NCI-H446 treated with DMSO at 0.1 percent for 48 hours (cell line): ENCODE results near the gene SOST.

ENCODE experiments used
- DNase-seq: peaks from one replicate; lab custom pipeline; 2025; lab: John Stamatoyannopoulos, UW

Gene SOST

GRCh38 chr17:43774304-43775250, 16.0 kb upstream of the SOST start:
- no peak for DNase-seq

GRCh38 chr17:43772877-43773648, 14.5 kb upstream of the SOST start:
- no peak for DNase-seq

- DNase-seq, result no peak
Measured at GRCh38 chr17:43771463-43771862, 12.9 kb upstream of the SOST start.

GRCh38 chr17:43770957-43771356, 12.4 kb upstream of the SOST start:
- no peak for DNase-seq

GRCh38 chr17:43769859-43770258, 11.3 kb upstream of the SOST start:
- no peak for DNase-seq

- DNase-seq, result no peak
Measured at GRCh38 chr17:43769426-43769825, 10.8 kb upstream of the SOST start.

- DNase-seq, result no peak
Measured at GRCh38 chr17:43768943-43769342, 10.4 kb upstream of the SOST start.

- no peak for DNase-seq
Measured at GRCh38 chr17:43768382-43768781, 9.8 kb upstream of the SOST start.

- no peak for DNase-seq
Measured at GRCh38 chr17:43767713-43768059, 9.1 kb upstream of the SOST start.

GRCh38 chr17:43767053-43767712, 8.6 kb upstream of the SOST start:
- DNase-seq, result no peak

GRCh38 chr17:43766413-43767052, 7.9 kb upstream of the SOST start:
- no peak for DNase-seq

GRCh38 chr17:43760254-43760852, 1.8 kb upstream of the SOST start:
- DNase-seq, result peak; percentile 37

- DNase-seq, result no peak
Measured at GRCh38 chr17:43759836-43760235, 1.2 kb upstream of the SOST start.

GRCh38 chr17:43758086-43758485, 505 bp downstream of the SOST start:
- no peak for DNase-seq

- DNase-seq, result no peak
Measured at GRCh38 chr17:43757171-43757660, 1.4 kb downstream of the SOST start.

- no peak for DNase-seq
Measured at GRCh38 chr17:43756201-43756600, 2.4 kb downstream of the SOST start.

GRCh38 chr17:43755389-43755875, 3.2 kb downstream of the SOST start:
- DNase-seq, result no peak

- DNase-seq, result no peak
Measured at GRCh38 chr17:43754947-43755346, 3.6 kb downstream of the SOST start.

GRCh38 chr17:43753493-43754129, 5.0 kb downstream of the SOST start:
- DNase-seq, result no peak

- DNase-seq, result no peak
Measured at GRCh38 chr17:43750153-43750552, 8.4 kb downstream of the SOST start.

- DNase-seq, result no peak
Measured at GRCh38 chr17:43745541-43745940, 13.1 kb downstream of the SOST start.
